GM13977 (cell line): ENCODE data around the gene DGKI.

Experiments
- DNase-seq: peaks from one replicate; pipeline ENCODE4 v3.0.0; 2012; ENCODE audit warnings: low spot score
- CTCF ChIP-seq: IDR thresholded peaks from 2 replicates; pipeline ENCODE4 v1.5.1; 2012; ENCODE audit warnings: mild to moderate bottlenecking, control low read depth; ENCODE audit not compliant: insufficient read depth; ENCODE audit errors: extremely low read depth, missing control alignments
- in situ Hi-C: fragments of 300-500 bp; cut with MboI; formaldehyde crosslinking; loops from one replicate; pipeline ENCODE4 v1.12.0; 2022; ENCODE audit warnings: low sequenced_read_pairs, low pct_unique_long_range_greater_than_20kb, mixed read lengths, inconsistent platforms; ENCODE audit not compliant: unreplicated experiment

DGKI gene

GRCh38 chr7:137331378-137331777 lies 515.4 kb downstream of the DGKI start:
- in situ Hi-C loops, result no loop called here
- no peak for DNase-seq
- TF ChIP-seq CTCF, result no peak
